Activated CD4-positive, alpha-beta T cell treated with anti-CD3 and anti-CD28 coated beads, Interleukin-2, amount 50 U/mL, for 4 hours (primary cell): ENCODE data around the gene SLC25A24.
"Not testable (repeated sequence)": the region's sequence is repeated elsewhere in the genome, so short reads cannot be mapped to it uniquely, and the experiment has no call there.

Source experiments
- DNase-seq, 2 experiments: peaks; one replicate each; pipeline ENCODE4 v3.0.0-alpha.2; 2020

The SLC25A24 gene

GRCh38 chr1:108199781-108200686 is at the start of gene SLC25A24:
Gene SLC25A24, minus strand, starts transcription at chr1:108200343. Its CDS starts 205 bp downstream, at chr1:108200138.
- peak; percentile 42 to 44 for DNase-seq

- not testable (repeated sequence) for DNase-seq
Measured at GRCh38 chr1:108243976-108244375, 43.8 kb upstream of the SLC25A24 start, which contains the start of gene NBPF4. Gene NBPF4, minus strand, starts transcription at chr1:108244076. Its CDS starts 315 bp downstream, at chr1:108243761.

GRCh38 chr1:108239426-108239825 is 39.3 kb upstream of the SLC25A24 start:
- DNase-seq, result not testable (repeated sequence)

- DNase-seq, result not testable (repeated sequence)
Measured at GRCh38 chr1:108235308-108235707, 35.2 kb upstream of the SLC25A24 start.

- DNase-seq, result not testable (repeated sequence)
Measured at GRCh38 chr1:108232183-108232582, 32.0 kb upstream of the SLC25A24 start.

GRCh38 chr1:108229976-108230375 is 29.8 kb upstream of the SLC25A24 start:
- DNase-seq, result not testable (repeated sequence)

GRCh38 chr1:108227772-108228171 is 27.6 kb upstream of the SLC25A24 start:
- DNase-seq, result not testable (repeated sequence)

- DNase-seq, result not testable (repeated sequence)
Measured at GRCh38 chr1:108226855-108227254, 26.7 kb upstream of the SLC25A24 start.

- not testable (repeated sequence) for DNase-seq
Measured at GRCh38 chr1:108223226-108223625, 23.1 kb upstream of the SLC25A24 start.

GRCh38 chr1:108217515-108218174 is 17.5 kb upstream of the SLC25A24 start:
- not testable (repeated sequence) for DNase-seq

- DNase-seq, result not testable (repeated sequence)
Measured at GRCh38 chr1:108217007-108217406, 16.9 kb upstream of the SLC25A24 start.

GRCh38 chr1:108216028-108216890 is 16.1 kb upstream of the SLC25A24 start:
- not testable (repeated sequence) for DNase-seq

- not testable (repeated sequence) for DNase-seq
Measured at GRCh38 chr1:108214641-108215465, 14.7 kb upstream of the SLC25A24 start.

GRCh38 chr1:108211014-108211413 is 10.9 kb upstream of the SLC25A24 start:
- DNase-seq, result no peak

GRCh38 chr1:108209456-108210108 is 9.4 kb upstream of the SLC25A24 start:
- DNase-seq, result no peak

- no peak for DNase-seq
Measured at GRCh38 chr1:108208724-108209446, 8.7 kb upstream of the SLC25A24 start.

GRCh38 chr1:108203582-108203981 is 3.4 kb upstream of the SLC25A24 start:
- DNase-seq, result not testable (repeated sequence)

- DNase-seq, result no peak
Measured at GRCh38 chr1:108201687-108202086, 1.5 kb upstream of the SLC25A24 start.

GRCh38 chr1:108200687-108201051 is 526 bp upstream of the SLC25A24 start:
- DNase-seq, result peak; percentile 29 to 33

GRCh38 chr1:108199201-108199691 is 897 bp downstream of the SLC25A24 start:
- no peak for DNase-seq
